ENCODE results near the gene SPG7.

The SPG7 gene

DNA sequence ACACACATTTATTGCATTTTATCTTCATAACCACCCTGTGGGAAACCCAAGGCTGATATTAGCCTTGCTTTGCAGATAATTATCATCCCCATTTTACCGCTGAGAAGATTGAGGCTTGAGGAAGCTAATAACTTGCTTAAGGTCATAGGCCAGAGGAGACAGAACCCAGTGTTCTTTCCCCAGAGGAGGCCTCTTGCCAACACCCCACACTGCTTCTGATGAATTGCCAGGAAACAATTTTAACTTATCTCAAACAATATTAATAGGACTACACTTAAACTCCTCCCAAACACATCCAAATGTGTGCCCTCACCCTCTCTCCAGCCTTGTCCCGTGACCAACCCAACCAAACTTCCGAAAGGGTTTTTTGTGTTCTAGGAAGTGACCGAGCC, 2.1 kb upstream of the SPG7 start:
- TF ChIP-seq, protein P1, sequence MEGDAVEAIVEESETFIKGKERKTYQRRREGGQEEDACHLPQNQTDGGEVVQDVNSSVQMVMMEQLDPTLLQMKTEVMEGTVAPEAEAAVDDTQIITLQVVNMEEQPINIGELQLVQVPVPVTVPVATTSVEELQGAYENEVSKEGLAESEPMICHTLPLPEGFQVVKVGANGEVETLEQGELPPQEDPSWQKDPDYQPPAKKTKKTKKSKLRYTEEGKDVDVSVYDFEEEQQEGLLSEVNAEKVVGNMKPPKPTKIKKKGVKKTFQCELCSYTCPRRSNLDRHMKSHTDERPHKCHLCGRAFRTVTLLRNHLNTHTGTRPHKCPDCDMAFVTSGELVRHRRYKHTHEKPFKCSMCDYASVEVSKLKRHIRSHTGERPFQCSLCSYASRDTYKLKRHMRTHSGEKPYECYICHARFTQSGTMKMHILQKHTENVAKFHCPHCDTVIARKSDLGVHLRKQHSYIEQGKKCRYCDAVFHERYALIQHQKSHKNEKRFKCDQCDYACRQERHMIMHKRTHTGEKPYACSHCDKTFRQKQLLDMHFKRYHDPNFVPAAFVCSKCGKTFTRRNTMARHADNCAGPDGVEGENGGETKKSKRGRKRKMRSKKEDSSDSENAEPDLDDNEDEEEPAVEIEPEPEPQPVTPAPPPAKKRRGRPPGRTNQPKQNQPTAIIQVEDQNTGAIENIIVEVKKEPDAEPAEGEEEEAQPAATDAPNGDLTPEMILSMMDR (IDR thresholded peaks at IDR 0.05; ENCODE audit: low read depth, low read length): no peak
- no peak overlapping the region for H3K4me3 ChIP-seq (ENCODE audit: low read depth, low read length)

DNA sequence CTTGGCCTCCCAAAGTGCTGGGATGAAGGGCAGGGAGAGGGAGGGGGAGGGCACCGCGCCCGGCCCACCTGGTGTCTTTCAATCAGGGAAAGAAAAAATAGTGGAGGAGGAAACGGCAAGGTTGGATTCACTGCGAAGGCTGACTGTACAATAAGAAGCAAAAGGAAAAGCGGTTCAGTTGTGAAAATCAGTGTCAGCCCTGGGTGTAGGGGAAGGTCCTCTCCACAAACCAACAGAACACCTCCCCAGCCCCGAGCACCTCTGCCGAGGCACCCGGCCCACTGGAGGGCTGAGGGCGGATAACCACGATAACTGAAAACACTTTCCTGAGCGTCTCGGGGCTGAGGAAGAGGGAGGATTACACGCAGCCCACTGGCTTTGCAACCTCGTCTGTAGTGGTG, 1.4 kb upstream of the SPG7 start:
- TF ChIP-seq, protein P1 (IDR thresholded peaks at IDR 0.05; ENCODE audit: low read depth, low read length): no peak
- H3K4me3 ChIP-seq (ENCODE audit: low read depth, low read length): peak overlapping the region; percentile 91

DNA sequence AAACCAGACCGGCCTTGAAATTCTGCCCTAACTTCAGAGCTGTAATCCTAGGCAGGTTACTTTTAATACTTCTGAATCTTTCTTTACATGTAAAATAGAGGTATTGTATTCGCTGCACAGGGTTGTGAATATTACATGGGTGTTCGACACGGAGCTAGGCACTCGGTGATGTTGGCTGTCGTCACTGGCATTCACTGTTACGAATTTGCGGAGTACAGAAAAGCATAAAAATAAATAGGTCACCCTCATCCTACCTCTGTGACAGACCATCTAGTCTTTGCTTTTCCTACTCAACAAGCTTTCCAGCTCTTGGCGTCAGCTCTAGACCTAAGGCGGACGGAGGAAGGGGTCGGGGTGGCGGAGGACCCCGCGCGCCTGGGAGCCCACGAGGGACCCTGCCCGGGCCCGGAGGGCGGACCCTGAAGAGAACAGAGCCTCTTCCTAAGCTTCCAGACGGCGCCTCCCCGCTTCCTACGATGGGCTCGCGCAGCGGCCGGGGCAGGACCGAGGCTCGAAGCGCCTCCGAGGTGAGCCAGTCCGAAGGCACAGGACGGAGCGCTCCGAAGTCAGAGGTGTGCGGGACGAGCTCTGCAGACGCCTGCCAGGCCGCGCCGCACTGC, 879 bp upstream of the SPG7 start:
- TF ChIP-seq, protein P1 (IDR thresholded peaks at IDR 0.05; ENCODE audit: low read depth, low read length): no peak
- peak overlapping the region; percentile 91 for H3K4me3 ChIP-seq (ENCODE audit: low read depth, low read length)

DNA sequence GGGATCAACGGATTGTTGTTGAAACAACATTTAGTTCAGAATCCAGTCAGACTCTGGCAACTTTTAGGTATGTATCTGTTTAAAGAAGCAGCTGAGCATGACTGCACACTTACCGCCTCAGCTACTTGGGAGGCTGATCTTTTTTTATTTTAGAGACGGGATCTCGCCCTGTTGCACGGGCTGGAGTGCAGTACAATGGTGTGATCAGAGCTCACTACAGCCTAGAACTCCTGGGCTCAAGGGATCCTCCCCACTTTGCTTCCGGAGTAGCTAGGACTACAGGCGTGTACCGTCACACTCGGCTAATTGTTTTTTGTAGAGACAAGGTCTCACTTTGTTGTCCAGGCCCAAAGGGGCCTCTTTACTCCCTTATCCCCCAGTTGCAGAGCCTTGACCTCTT, 2.3 kb downstream of the SPG7 start:
- TF ChIP-seq, protein P1 (IDR thresholded peaks at IDR 0.05; ENCODE audit: low read depth, low read length): no peak
- no peak overlapping the region for H3K4me3 ChIP-seq (ENCODE audit: low read depth, low read length)

DNA sequence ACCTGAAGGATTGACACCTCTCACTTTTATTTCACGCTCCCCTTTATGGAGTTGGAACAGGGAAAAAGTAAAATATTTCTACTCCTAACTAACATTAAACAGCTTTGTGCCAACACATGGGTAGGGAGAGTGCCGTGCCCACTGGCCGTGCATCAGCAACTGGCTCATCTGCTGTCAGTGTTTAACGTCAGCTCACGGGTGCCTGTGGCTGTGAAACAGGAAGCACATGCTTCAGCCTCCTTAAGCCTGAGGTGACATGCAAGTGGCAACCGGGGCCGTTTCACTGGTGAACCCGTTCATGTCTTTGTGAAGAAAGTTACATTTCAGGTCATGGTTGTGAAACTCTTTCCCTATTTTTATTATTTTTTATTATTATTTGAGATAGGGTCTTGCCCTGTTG, 3.2 kb downstream of the SPG7 start:
- no peak overlapping the region for H3K4me3 ChIP-seq (ENCODE audit: low read depth, low read length)
- TF ChIP-seq, protein P1 (IDR thresholded peaks at IDR 0.05; ENCODE audit: low read depth, low read length): no peak

DNA sequence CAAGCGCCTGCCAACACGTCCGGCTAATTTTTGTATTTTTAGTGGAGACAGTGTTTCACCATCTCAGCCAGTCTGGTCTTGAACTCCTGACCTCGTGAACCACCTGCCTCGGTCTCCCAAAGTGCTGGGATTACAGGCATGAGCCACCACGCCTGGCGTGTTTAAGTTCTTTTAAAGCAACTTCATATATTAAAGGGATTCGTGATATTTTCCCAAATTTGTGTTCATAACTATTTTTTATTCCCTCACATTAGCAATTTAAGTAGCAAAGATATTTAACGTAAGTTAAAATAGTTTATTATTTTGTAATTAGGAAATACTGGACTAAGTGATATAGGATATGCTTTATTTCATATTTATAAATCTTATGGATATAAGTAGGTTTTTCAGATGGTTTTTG, 4.2 kb downstream of the SPG7 start:
- H3K4me3 ChIP-seq (ENCODE audit: low read depth, low read length): no peak overlapping the region
- TF ChIP-seq, protein P1 (IDR thresholded peaks at IDR 0.05; ENCODE audit: low read depth, low read length): no peak

DNA sequence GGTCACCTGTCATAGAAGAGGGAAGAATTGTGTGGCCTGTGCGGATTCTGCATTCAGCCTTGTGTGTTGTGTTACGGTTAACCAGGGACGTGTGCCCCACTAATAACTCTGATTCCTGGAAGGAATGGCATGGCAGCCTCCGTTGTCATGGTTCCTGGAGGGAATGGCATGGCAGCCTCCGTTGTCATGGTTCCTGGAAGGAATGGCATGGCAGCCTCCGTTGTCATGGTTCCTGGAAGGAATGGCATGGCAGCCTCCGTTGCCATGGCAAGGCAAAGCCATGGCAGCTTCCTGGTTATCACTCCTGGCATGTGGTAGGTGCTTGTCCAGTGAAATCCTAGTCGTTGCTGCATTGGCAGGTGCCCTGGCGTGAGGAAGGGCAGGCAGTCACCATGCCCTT, 8.9 kb downstream of the SPG7 start:
- H3K4me3 ChIP-seq (ENCODE audit: low read depth, low read length): no peak overlapping the region
- TF ChIP-seq, protein P1 (IDR thresholded peaks at IDR 0.05; ENCODE audit: low read depth, low read length): no peak

All from WI38 (cell line).